ENCODE measurements around the gene EML2.
A peak's percentile ranks its signal among the peaks of the same experiment; 100 is the strongest.
"Not testable (repeated sequence)": the region's sequence is repeated elsewhere in the genome, so short reads cannot be mapped to it uniquely, and the experiment has no call there.

The EML2 gene

DNA sequence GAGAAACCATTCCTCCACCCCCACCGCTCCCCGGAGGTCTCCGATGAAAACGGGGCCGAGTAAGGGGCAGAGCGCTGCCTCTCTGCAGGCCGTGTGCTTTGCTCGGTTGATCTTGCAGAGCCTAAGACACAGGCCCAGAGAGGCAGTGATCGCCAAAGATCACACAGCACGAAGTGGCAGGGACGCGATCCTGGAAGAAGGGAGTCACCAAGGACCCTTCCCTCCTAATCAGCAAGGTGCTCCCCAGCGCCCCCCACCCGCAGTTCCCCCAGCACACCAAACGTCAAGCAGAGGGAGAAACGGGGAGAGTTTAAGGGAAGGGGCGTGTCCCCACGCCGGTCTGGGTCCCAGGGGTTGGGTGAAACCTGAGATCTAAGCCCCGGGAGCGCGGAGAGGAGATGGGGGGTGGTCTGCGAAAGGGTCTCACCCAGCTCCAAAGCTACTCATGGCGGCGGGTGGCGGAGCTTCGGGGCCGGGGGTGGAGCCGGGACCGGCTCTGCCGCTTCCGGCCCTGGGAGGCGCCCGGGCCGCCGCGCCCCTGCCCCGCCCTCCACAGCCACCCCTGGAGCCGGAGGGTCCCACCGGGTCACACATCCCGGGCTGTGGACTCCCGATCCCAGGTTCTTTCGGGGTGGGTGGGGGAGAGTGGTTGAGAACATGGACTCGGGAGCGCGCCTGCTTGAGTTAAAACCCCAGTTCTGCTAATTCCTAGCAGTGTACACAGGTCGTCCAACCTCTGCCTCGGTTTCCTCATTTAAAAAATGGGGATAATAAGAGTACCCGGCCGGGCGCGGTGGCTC lies at the start of gene EML2:
EML2 (minus strand) TSS at position 468 of the 800 bp plus-strand sequence; CDS start at position 447, 21 bp downstream.
- Mint-ChIP-seq H3K9me3 (no peaks in the 10 kb centered on the region), H3K4me1 (peaks cover 42% of the 10 kb centered on the region), H3K36me3 (ENCODE audit: low read depth) (peaks cover 29% of the 10 kb centered on the region), H3K4me3 (peak within 1 kb of the TSS; percentile 93), H3K27me3 (no peaks in the 10 kb centered on the region), H3K27ac (peak within 1 kb of the TSS; percentile 81)
- DNase-seq = peak; percentile 68
- no peak for ATAC-seq

DNA sequence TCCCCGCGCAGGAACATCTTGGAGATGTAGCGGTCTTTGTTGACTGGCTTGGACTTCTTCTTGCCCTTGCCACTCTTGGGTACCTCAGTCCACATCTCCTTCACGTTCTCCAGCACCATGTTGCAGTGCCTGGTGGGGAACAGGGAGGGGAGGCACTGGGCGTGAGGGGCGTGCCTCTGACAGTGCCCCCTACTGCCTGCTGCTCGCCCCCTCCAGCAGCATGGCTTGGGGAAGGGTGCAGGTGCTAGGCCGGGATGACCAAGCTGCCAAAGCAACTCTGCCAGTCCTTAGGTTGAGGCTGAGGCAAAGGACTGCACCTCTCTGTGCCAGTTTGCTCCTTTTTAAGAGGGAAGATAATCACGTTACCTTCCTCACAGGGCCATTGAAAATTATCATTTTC lies 48.4 kb upstream of the EML2 start:
- Mint-ChIP-seq H3K4me1 (peaks cover 29% of the 10 kb centered on the region), H3K4me3 (no peak overlapping the region), H3K9me3 (no peaks in the 10 kb centered on the region), H3K27me3 (no peaks in the 10 kb centered on the region), H3K36me3 (ENCODE audit: low read depth) (peaks cover 49% of the 10 kb centered on the region), H3K27ac (no peak overlapping the region)
- DNase-seq (no peak), ATAC-seq (no peak)

GRCh38 chr19:45685045-45685444 lies 45.8 kb upstream of the EML2 start:
- H3K27ac Mint-ChIP-seq, ATAC-seq, H3K27me3 Mint-ChIP-seq, DNase-seq, H3K9me3 Mint-ChIP-seq, H3K4me3 Mint-ChIP-seq: not testable (repeated sequence)
- H3K36me3 Mint-ChIP-seq (ENCODE audit: low read depth) = peaks cover 44% of the 10 kb centered on the region
- peaks cover 18% of the 10 kb centered on the region for H3K4me1 Mint-ChIP-seq

- peaks cover 9% of the 10 kb centered on the region for H3K4me1 Mint-ChIP-seq
- ATAC-seq = no peak
- no peak for DNase-seq
- H3K27ac Mint-ChIP-seq = no peak overlapping the region
- H3K27me3 Mint-ChIP-seq = peaks cover 1% of the 10 kb centered on the region
- no peaks in the 10 kb centered on the region for H3K9me3 Mint-ChIP-seq
- H3K36me3 Mint-ChIP-seq (ENCODE audit: low read depth) = peaks cover 32% of the 10 kb centered on the region
- H3K4me3 Mint-ChIP-seq = no peak overlapping the region
These were observed 43.7 kb upstream of the EML2 start for GRCh38 chr19:45682908-45683307.

- no peaks in the 10 kb centered on the region for H3K9me3 Mint-ChIP-seq
- no peak overlapping the region for H3K4me3 Mint-ChIP-seq
- ATAC-seq = no peak
- DNase-seq = no peak
- peaks cover 6% of the 10 kb centered on the region for H3K27me3 Mint-ChIP-seq
- peaks cover 27% of the 10 kb centered on the region for H3K36me3 Mint-ChIP-seq (ENCODE audit: low read depth)
- peaks cover 14% of the 10 kb centered on the region for H3K4me1 Mint-ChIP-seq
- no peak overlapping the region for H3K27ac Mint-ChIP-seq
These were observed 42.9 kb upstream of the EML2 start for GRCh38 chr19:45682117-45682516.

- H3K27me3 Mint-ChIP-seq = peaks cover 6% of the 10 kb centered on the region
- H3K4me3 Mint-ChIP-seq = peak overlapping the region; percentile 68
- ATAC-seq (peak; percentile 88), DNase-seq (peak; percentile 89)
- H3K27ac Mint-ChIP-seq = no peak overlapping the region
- peaks cover 17% of the 10 kb centered on the region for H3K4me1 Mint-ChIP-seq
- H3K9me3 Mint-ChIP-seq = no peaks in the 10 kb centered on the region
- H3K36me3 Mint-ChIP-seq (ENCODE audit: low read depth) = peaks cover 22% of the 10 kb centered on the region
These were observed 42.3 kb upstream of the EML2 start for GRCh38 chr19:45681391-45682015.

DNA sequence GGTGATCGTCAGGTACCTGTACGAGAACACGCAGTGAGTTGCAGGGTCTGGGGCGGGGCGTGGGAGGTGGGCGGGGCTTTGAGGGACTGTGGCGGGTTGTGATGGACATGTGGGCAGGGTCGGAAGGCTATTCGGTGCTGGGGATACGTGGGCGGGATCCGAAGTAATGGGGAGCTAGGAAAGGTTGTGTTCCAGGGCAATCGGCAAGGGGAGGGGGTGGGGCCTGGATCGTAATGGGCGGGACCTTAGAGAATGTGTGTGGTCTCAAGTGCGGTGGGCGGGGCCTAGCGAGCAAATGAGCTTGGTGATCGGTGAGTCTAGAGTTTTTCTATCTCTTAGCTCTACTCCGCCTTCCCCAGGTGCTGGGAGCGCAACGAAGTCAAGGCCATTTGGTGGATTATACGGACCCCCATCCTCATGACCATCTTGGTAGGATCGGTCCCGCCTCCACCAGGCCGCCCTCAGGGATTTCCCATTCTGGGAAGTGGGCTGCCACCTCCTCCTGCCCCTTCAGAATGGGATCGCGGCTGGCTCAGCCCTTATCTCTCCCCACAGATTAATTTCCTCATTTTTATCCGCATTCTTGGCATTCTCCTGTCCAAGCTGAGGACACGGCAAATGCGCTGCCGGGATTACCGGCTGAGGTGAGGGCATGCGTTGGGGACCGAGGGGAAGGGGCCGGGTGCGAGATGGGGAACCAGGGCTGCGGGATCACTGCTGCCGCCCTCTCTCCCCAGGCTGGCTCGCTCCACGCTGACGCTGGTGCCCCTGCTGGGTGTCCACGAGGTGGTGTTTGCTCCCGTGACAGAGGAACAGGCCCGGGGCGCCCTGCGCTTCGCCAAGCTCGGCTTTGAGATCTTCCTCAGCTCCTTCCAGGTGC lies 38.4 kb upstream of the EML2 start:
- ATAC-seq (peak; percentile 58), DNase-seq (peak; percentile 85)
- peaks cover 8% of the 10 kb centered on the region for H3K27me3 Mint-ChIP-seq
- peaks cover 3% of the 10 kb centered on the region for H3K36me3 Mint-ChIP-seq (ENCODE audit: low read depth)
- H3K4me3 Mint-ChIP-seq = peak overlapping the region; percentile 67
- no peaks in the 10 kb centered on the region for H3K9me3 Mint-ChIP-seq
- peaks cover 20% of the 10 kb centered on the region for H3K4me1 Mint-ChIP-seq
- H3K27ac Mint-ChIP-seq = no peak overlapping the region

GRCh38 chr19:45676851-45677263 lies 37.7 kb upstream of the EML2 start:
- Mint-ChIP-seq H3K27ac (no peak overlapping the region), H3K36me3 (ENCODE audit: low read depth) (peaks cover under 1% of the 10 kb centered on the region), H3K9me3 (no peaks in the 10 kb centered on the region), H3K4me3 (peak overlapping the region; percentile 67), H3K4me1 (peaks cover 18% of the 10 kb centered on the region), H3K27me3 (peaks cover 8% of the 10 kb centered on the region)
- peak; percentile 49 for DNase-seq
- peak; percentile 31 for ATAC-seq

DNA sequence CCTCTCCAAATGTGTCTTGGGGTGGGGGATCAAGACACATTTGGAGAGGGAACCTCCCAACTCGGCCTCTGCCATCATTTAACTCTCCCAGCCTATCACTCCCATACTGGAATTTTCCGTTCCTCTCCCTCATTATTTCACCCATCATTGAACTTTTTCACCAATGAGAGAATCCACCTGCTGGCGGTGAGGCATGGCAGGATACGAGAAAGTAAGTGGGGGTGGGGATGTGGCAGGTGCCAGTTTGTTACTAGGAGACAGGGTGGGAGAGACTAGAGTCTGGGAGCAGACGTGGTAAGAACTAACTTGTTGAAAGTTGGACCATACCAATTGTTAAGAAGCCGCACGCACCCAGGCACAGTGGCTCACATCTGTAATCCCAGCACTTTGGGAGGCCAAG lies 35.7 kb upstream of the EML2 start:
- Mint-ChIP-seq H3K27me3 (peaks cover 18% of the 10 kb centered on the region), H3K36me3 (ENCODE audit: low read depth) (no peaks in the 10 kb centered on the region), H3K4me3 (no peak overlapping the region), H3K9me3 (no peaks in the 10 kb centered on the region), H3K27ac (peak overlapping the region; percentile 17), H3K4me1 (peaks cover 22% of the 10 kb centered on the region)
- DNase-seq (no peak), ATAC-seq (no peak)

GRCh38 chr19:45670670-45671453 lies 31.7 kb upstream of the EML2 start:
- H3K4me3 Mint-ChIP-seq = peak overlapping the region; percentile 40
- H3K27ac Mint-ChIP-seq = no peak overlapping the region
- no peaks in the 10 kb centered on the region for H3K9me3 Mint-ChIP-seq
- DNase-seq (peak; percentile 84), ATAC-seq (peak; percentile 5)
- no peaks in the 10 kb centered on the region for H3K36me3 Mint-ChIP-seq (ENCODE audit: low read depth)
- peaks cover 33% of the 10 kb centered on the region for H3K4me1 Mint-ChIP-seq
- H3K27me3 Mint-ChIP-seq = peaks cover 23% of the 10 kb centered on the region

DNA sequence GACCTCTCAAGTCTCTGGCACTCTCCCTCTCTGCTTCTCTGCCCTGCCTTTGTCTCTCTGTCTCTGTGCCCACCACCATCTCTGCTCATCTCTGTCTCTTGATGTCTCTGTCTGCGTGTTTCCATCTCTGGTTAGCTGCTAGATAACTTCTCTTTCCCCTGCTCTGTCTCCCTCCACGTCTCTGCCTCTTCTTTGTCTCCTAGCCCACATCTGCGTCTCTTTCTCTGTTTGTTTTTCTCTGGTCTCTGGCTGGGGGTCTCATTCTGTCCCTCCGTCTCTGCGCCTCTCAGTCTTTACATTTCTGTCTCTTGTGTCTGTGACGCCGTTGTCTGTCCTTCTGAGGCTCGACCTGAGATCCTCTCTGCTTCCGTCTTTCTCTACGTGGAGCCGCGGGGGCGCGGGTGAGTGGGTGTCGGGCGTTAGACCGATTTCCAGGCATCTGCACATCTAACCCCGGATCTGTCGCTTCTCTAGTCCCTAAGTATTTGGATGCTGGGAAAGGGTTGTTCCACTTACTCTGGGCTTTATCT lies 29.2 kb upstream of the EML2 start:
- H3K4me1 Mint-ChIP-seq = peaks cover 33% of the 10 kb centered on the region
- H3K36me3 Mint-ChIP-seq (ENCODE audit: low read depth) = no peaks in the 10 kb centered on the region
- no peaks in the 10 kb centered on the region for H3K9me3 Mint-ChIP-seq
- H3K27ac Mint-ChIP-seq = peak overlapping the region; percentile 76
- H3K27me3 Mint-ChIP-seq = peaks cover 23% of the 10 kb centered on the region
- ATAC-seq = no peak
- peak overlapping the region; percentile 80 for H3K4me3 Mint-ChIP-seq
- DNase-seq = peak; percentile 40

GRCh38 chr19:45667620-45668341 lies 28.6 kb upstream of the EML2 start, which contains the start of gene GIPR:
Gene GIPR, plus strand, starts transcription at chr19:45668221. Its CDS starts 1,300 bp downstream, at chr19:45669521.
- ATAC-seq = peak; percentile 98
- Mint-ChIP-seq H3K4me1 (peaks cover 33% of the 10 kb centered on the region), H3K27ac (peak within 1 kb of the TSS; percentile 76), H3K4me3 (peak within 1 kb of the TSS; percentile 80), H3K9me3 (no peaks in the 10 kb centered on the region), H3K27me3 (peaks cover 23% of the 10 kb centered on the region), H3K36me3 (ENCODE audit: low read depth) (no peaks in the 10 kb centered on the region)
- DNase-seq = peak; percentile 76

DNA sequence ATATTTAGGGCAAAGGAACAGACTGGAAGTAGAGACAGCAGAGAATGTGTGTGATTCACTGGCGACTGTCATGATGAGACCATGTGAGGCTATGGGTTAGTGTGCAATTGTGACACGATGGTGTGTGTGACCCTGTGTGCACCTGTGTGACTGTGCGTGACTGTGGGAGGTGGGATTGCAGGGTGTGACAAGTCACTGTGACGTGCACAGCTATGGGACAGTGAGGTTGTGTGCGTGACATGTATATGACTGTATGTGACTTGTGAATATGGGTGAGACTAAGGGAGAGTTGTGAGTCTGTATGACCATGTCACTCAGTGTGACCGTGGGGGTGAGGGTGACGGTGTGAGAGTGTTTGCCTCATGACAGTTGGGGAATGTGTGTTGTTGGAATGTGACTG lies 25.4 kb upstream of the EML2 start:
- Mint-ChIP-seq H3K36me3 (ENCODE audit: low read depth) (no peaks in the 10 kb centered on the region), H3K4me1 (peaks cover 23% of the 10 kb centered on the region), H3K4me3 (no peak overlapping the region), H3K27me3 (peaks cover 17% of the 10 kb centered on the region), H3K27ac (no peak overlapping the region), H3K9me3 (no peaks in the 10 kb centered on the region)
- no peak for ATAC-seq
- no peak for DNase-seq
